Neural crest cell (in vitro differentiated cells): ENCODE measurements around the gene FAM204A. TPM values are rescaled to one million over a fixed set of nuclear protein-coding genes. Genes with fewer than 3 reads are reported as not detected.

Experiments used
- DNase-seq: peaks from one replicate; pipeline ENCODE4 v3.0.0; 2021; ENCODE audit warnings: low read depth, mixed read lengths, low spot score
- H3K27ac Mint-ChIP-seq: one replicate; pipeline ENCODE4 v1.8.0; 2021; ENCODE audit warnings: mild to moderate bottlenecking, mixed read lengths; ENCODE audit not compliant: unreplicated experiment
- H3K27me3 Mint-ChIP-seq: 2 replicates; pipeline ENCODE4 v1.8.0; 2021; ENCODE audit warnings: low read depth, mild to moderate bottlenecking, mixed read lengths
- H3K36me3 Mint-ChIP-seq: 2 replicates; pipeline ENCODE4 v1.8.0; 2021; ENCODE audit warnings: low read depth, mild to moderate bottlenecking, mixed read lengths
- H3K4me1 Mint-ChIP-seq: 2 replicates; pipeline ENCODE4 v1.8.0; 2021; ENCODE audit warnings: mixed read lengths
- H3K4me3 Mint-ChIP-seq: one replicate; pipeline ENCODE4 v1.8.0; 2021; ENCODE audit warnings: mild to moderate bottlenecking, mixed read lengths
- H3K9me3 Mint-ChIP-seq: 2 replicates; pipeline ENCODE4 v1.8.0; 2021; ENCODE audit warnings: mixed read lengths
- total RNA-seq: library from RNA; stranded (reverse); gene quantifications from 2 replicates; pipeline ENCODE4 v1.2.1, GENCODE V29; 2021
- TF ChIP-seq, protein P1 (sequence below): fragments of 200-600 bp; sonication (generic); conservative IDR thresholded peaks from 2 replicates; pipeline ENCODE4 v1.5.0; 2021; ENCODE audit warnings: antibody characterized with exemption, mild to moderate bottlenecking

The FAM204A gene
- total RNA-seq, 1 donor from 2014 or later, result 74.7 TPM

GRCh38 chr10:118342638-118343020 lies 505 bp upstream of the FAM204A start:
- Mint-ChIP-seq H3K9me3 (no peaks in the 10 kb centered on the region), H3K27ac (peak overlapping the region; percentile 98), H3K4me3 (peak overlapping the region; percentile 90), H3K4me1 (peaks cover 27% of the 10 kb centered on the region), H3K27me3 (peaks cover 27% of the 10 kb centered on the region), H3K36me3 (no peaks in the 10 kb centered on the region)
- TF ChIP-seq, protein P1, sequence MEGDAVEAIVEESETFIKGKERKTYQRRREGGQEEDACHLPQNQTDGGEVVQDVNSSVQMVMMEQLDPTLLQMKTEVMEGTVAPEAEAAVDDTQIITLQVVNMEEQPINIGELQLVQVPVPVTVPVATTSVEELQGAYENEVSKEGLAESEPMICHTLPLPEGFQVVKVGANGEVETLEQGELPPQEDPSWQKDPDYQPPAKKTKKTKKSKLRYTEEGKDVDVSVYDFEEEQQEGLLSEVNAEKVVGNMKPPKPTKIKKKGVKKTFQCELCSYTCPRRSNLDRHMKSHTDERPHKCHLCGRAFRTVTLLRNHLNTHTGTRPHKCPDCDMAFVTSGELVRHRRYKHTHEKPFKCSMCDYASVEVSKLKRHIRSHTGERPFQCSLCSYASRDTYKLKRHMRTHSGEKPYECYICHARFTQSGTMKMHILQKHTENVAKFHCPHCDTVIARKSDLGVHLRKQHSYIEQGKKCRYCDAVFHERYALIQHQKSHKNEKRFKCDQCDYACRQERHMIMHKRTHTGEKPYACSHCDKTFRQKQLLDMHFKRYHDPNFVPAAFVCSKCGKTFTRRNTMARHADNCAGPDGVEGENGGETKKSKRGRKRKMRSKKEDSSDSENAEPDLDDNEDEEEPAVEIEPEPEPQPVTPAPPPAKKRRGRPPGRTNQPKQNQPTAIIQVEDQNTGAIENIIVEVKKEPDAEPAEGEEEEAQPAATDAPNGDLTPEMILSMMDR, result no peak
- DNase-seq, result no peak

GRCh38 chr10:118340486-118340885 lies 1.6 kb downstream of the FAM204A start:
- Mint-ChIP-seq H3K36me3 (no peaks in the 10 kb centered on the region), H3K9me3 (no peaks in the 10 kb centered on the region), H3K27ac (no peak overlapping the region), H3K27me3 (peaks cover 11% of the 10 kb centered on the region), H3K4me1 (peaks cover 27% of the 10 kb centered on the region), H3K4me3 (peak overlapping the region; percentile 90)
- TF ChIP-seq, protein P1, result no peak
- no peak for DNase-seq

DNA sequence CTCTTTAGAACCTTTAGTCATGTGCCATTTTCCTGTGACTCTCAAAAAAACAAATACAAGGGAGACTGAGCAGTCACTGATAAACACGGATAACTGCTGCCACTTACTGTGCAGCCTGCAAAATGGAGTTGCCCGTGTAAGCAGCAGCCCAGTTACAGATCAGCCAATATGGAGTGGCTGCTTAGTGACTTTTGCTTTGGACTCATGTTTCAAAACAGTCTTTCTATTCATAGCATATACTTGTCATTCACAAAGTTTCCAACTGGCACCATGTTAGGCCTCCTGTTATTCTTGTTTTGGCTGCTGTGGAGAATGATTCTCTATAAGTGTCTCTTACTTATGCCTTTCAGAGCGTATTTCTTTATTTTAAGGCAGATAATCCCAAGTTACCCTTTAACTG lies 3.0 kb downstream of the FAM204A start:
- peak overlapping the region; percentile 73 for H3K4me3 Mint-ChIP-seq
- peaks cover under 1% of the 10 kb centered on the region for H3K36me3 Mint-ChIP-seq
- H3K4me1 Mint-ChIP-seq, result peaks cover 27% of the 10 kb centered on the region
- H3K9me3 Mint-ChIP-seq, result no peaks in the 10 kb centered on the region
- peaks cover 3% of the 10 kb centered on the region for H3K27me3 Mint-ChIP-seq
- TF ChIP-seq, protein P1, result no peak
- H3K27ac Mint-ChIP-seq, result no peak overlapping the region
- DNase-seq, result no peak

- H3K4me3 Mint-ChIP-seq, result peak overlapping the region; percentile 3
- no peaks in the 10 kb centered on the region for H3K27me3 Mint-ChIP-seq
- TF ChIP-seq, protein P1, result no peak
- DNase-seq, result no peak
- no peaks in the 10 kb centered on the region for H3K9me3 Mint-ChIP-seq
- H3K27ac Mint-ChIP-seq, result no peak overlapping the region
- H3K36me3 Mint-ChIP-seq, result peaks cover 2% of the 10 kb centered on the region
- H3K4me1 Mint-ChIP-seq, result peaks cover 21% of the 10 kb centered on the region
Measured at GRCh38 chr10:118337356-118337755, 4.8 kb downstream of the FAM204A start.

GRCh38 chr10:118333871-118334270 lies 8.3 kb downstream of the FAM204A start:
- Mint-ChIP-seq H3K27me3 (no peaks in the 10 kb centered on the region), H3K4me1 (no peaks in the 10 kb centered on the region), H3K4me3 (no peak overlapping the region), H3K27ac (no peak overlapping the region), H3K36me3 (peaks cover 5% of the 10 kb centered on the region), H3K9me3 (no peaks in the 10 kb centered on the region)
- no peak for DNase-seq
- TF ChIP-seq, protein P1, result no peak
